Effector memory CD4-positive, alpha-beta T cell (primary cell): ENCODE measurements around the gene EXD3.

Source experiments
- DNase-seq, 3 donors: peaks; one replicate each; pipeline ENCODE4 v3.0.0-alpha.2; 2020
- H3K27ac ChIP-seq: 2 replicates; pipeline ENCODE4 v1.7.0; 2013; ENCODE audit warnings: mild to moderate bottlenecking, low read length, moderate library complexity; ENCODE audit not compliant: insufficient read depth, poor library complexity, severe bottlenecking
- H3K27me3 ChIP-seq: replicated peaks from 2 replicates; pipeline ENCODE4 v1.7.0; 2013; ENCODE audit warnings: mild to moderate bottlenecking, low read length; ENCODE audit not compliant: insufficient read depth, control insufficient read depth, poor library complexity, severe bottlenecking
- H3K36me3 ChIP-seq: 2 replicates; pipeline ENCODE4 v1.7.0; 2013; ENCODE audit warnings: mild to moderate bottlenecking, low read length, moderate library complexity; ENCODE audit not compliant: control insufficient read depth, insufficient read depth
- H3K4me1 ChIP-seq: 2 replicates; pipeline ENCODE4 v1.7.0; 2013; ENCODE audit warnings: low read length, mild to moderate bottlenecking; ENCODE audit not compliant: control insufficient read depth, insufficient read depth, poor library complexity, severe bottlenecking
- H3K4me3 ChIP-seq: 2 replicates; pipeline ENCODE4 v1.7.0; 2013; ENCODE audit warnings: low read length, low read depth, mild to moderate bottlenecking; ENCODE audit not compliant: insufficient read depth, poor library complexity, severe bottlenecking
- H3K9me3 ChIP-seq: 2 replicates; pipeline ENCODE4 v1.7.0; 2013; ENCODE audit warnings: mild to moderate bottlenecking, low read length, moderate library complexity; ENCODE audit not compliant: control insufficient read depth

The EXD3 gene

GRCh38 chr9:137321726-137322361, 101.1 kb downstream of the EXD3 start:
- Histone ChIP-seq H3K27ac (no peak overlapping the region), H3K4me3 (no peak overlapping the region), H3K27me3 (peaks cover 18% of the 10 kb centered on the region), H3K36me3 (no peaks in the 10 kb centered on the region), H3K4me1 (peaks cover 14% of the 10 kb centered on the region), H3K9me3 (no peaks in the 10 kb centered on the region)
- DNase-seq = no peak

GRCh38 chr9:137320555-137321384, 102.2 kb downstream of the EXD3 start:
- H3K36me3 ChIP-seq = no peaks in the 10 kb centered on the region
- H3K4me1 ChIP-seq = peaks cover 14% of the 10 kb centered on the region
- no peaks in the 10 kb centered on the region for H3K9me3 ChIP-seq
- DNase-seq = no peak
- H3K4me3 ChIP-seq = no peak overlapping the region
- peaks cover 8% of the 10 kb centered on the region for H3K27me3 ChIP-seq
- H3K27ac ChIP-seq = no peak overlapping the region

- no peak for DNase-seq
- Histone ChIP-seq H3K36me3 (no peaks in the 10 kb centered on the region), H3K4me3 (no peak overlapping the region), H3K9me3 (no peaks in the 10 kb centered on the region), H3K27me3 (peaks cover 10% of the 10 kb centered on the region), H3K27ac (no peak overlapping the region), H3K4me1 (peaks cover 17% of the 10 kb centered on the region)
These were observed 103.0 kb downstream of the EXD3 start for GRCh38 chr9:137319739-137320551.

DNA sequence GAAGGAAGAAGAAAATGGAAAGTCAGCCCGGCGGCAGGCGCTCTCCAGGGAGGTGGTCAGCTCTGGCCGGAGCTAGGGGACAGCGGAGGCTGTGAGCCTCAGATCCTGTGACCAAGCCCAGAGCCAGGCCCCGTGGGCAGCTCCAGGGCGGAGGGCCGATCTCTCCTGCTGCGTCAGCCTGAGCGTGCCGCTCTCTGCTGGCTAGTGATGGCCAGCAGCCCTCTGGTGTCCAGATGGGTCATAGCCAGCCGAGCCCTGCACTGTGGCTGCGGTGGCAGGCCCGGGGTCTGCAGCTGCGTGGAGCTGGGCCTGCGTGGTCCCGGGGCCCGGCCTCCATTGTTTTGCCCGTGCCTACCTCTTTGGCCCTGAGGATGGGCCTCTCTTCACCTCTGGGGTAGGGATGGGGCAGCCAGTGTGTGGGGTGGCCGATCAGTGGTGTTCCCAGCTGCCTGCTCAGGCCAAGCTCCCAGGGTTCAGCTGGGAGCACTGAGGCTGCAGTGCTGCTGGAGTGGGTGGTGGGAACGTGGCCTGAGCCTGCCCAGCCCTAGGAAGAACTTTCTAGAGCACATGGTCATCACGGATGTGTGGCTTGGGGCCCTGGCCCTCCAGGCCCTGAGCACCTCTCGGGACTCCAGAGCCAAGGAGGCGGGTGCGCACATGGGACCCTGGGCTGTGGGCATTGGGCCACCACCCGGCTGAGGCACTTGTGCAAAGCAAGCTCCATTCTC, 103.8 kb downstream of the EXD3 start:
- Histone ChIP-seq H3K27ac (no peak overlapping the region), H3K27me3 (peaks cover 10% of the 10 kb centered on the region), H3K36me3 (no peaks in the 10 kb centered on the region), H3K4me3 (no peak overlapping the region), H3K9me3 (no peaks in the 10 kb centered on the region), H3K4me1 (peaks cover 17% of the 10 kb centered on the region)
- no peak for DNase-seq

- Histone ChIP-seq H3K27me3 (peaks cover 10% of the 10 kb centered on the region), H3K4me1 (peaks cover 17% of the 10 kb centered on the region), H3K9me3 (no peaks in the 10 kb centered on the region), H3K27ac (no peak overlapping the region), H3K4me3 (no peak overlapping the region), H3K36me3 (no peaks in the 10 kb centered on the region)
- DNase-seq = no peak
These were observed 104.4 kb downstream of the EXD3 start for GRCh38 chr9:137318602-137319001.

- no peaks in the 10 kb centered on the region for H3K36me3 ChIP-seq
- H3K27me3 ChIP-seq = peaks cover 10% of the 10 kb centered on the region
- no peak for DNase-seq
- peaks cover 17% of the 10 kb centered on the region for H3K4me1 ChIP-seq
- H3K4me3 ChIP-seq = no peak overlapping the region
- H3K27ac ChIP-seq = no peak overlapping the region
- no peaks in the 10 kb centered on the region for H3K9me3 ChIP-seq
These were observed 105.0 kb downstream of the EXD3 start for GRCh38 chr9:137317718-137318511.

DNA sequence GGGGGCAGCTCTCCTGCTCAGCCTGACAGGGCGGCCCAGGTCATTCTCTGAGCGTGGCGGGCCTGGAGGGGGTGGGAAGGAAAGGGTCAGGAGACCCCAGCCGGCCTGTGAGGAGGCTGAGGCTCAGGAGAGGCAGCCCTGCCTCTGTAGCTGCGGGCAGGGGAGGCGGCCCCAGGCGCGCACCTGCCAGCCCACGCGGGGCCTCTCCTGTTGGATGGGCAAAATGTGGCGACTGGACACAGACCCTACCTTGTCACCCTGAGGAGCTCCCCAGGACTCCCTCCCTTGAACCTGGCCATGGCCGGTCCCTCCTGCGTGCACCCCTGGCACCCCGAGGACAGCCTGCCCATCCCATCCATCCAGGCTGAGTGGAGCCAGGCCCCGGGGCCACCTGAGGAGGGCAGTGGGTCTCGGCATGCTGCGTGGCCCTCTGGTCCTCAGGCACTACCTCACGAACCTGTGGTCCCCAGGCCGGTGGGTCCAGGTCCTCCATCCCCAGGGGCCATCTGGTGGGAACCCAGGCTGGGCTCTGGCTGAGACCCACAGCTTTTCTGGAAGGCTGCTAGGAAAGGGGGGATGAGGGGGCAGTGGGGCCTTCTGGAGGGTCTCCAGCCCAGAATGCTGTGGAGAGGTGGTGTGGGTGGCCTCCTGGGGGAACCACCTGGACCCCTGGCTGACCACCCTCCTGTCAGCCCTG, 105.8 kb downstream of the EXD3 start:
- H3K9me3 ChIP-seq = no peaks in the 10 kb centered on the region
- H3K27ac ChIP-seq = no peak overlapping the region
- H3K4me3 ChIP-seq = no peak overlapping the region
- no peaks in the 10 kb centered on the region for H3K36me3 ChIP-seq
- H3K27me3 ChIP-seq = peaks cover 10% of the 10 kb centered on the region
- peaks cover 17% of the 10 kb centered on the region for H3K4me1 ChIP-seq
- no peak for DNase-seq

DNA sequence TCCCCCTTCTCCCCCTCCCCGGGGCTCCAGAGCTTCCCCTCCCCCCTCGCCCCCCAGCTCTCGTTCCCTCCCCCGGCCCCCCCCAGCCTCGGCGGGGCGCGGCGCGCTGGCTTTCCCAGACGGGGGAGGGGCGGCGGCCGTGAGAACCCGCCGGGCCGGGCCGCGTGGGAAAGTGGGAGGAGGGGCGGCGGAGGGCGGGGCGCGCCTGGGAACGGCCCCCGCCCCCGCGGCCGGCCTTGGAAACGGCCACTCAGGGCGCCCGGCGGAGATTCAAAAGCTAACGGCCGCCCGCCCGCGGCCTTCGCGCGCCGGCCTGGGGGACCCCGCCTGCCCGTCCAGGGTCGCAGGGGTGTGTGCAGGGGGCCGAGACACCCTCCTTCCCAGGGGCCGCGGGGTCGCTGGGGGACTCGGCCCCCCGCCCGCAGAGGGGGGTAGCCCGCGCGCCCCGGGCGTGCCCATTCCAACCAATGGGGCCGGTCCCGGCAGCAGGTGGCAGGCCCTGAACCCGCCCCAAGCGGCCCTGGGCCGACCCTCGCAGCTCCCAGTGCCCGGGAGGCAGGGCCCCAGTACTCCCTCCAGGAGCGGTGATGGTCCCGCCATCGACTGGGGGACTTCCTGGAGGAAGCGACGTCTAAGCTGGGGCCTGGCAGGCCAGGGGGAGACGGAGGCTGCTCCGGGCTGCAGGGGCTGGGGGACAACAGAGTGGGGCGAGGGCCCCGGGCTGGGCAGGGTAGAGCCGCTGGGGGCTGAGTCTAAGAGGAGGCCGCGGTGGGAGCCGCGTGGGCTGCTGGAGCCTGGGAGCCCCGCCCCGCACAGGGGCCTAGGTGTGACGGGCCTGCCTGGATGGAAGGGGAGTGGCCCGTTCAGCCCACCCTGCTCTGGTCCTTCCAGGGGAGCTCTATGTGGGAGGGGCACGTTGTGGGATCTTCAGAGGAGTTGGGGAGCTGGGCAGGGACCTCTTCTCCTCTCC, 106.7 kb downstream of the EXD3 start:
- Histone ChIP-seq H3K9me3 (no peaks in the 10 kb centered on the region), H3K27ac (no peak overlapping the region), H3K4me3 (no peak overlapping the region), H3K27me3 (peaks cover 10% of the 10 kb centered on the region), H3K36me3 (no peaks in the 10 kb centered on the region), H3K4me1 (peaks cover 17% of the 10 kb centered on the region)
- DNase-seq = no peak
